MCF 10A (cell line): ENCODE measurements around the gene ADGRD1. TPM values are rescaled to one million over a fixed set of nuclear protein-coding genes. Genes with fewer than 3 reads are reported as not detected.
"Not testable (repeated sequence)": the region's sequence is repeated elsewhere in the genome, so short reads cannot be mapped to it uniquely, and the experiment has no call there.

Experiments used
- BruUV-seq: library from RNA; stranded (reverse); fragments of 400-500 nt; replicated peaks from 2 replicates; lab custom pipeline; 2021; lab: Mats Ljungman, UMichigan
- CTCF ChIA-PET: fragments of 300-600 bp; sonication (Branson Sonifier 250); formaldehyde crosslinking; extraction: SDS; loops from one replicate; lab custom pipeline; 2021; ENCODE audit warnings: antibody characterized with exemption, inconsistent platforms; lab: Yijun Ruan, JAX
- POLR2A ChIA-PET: fragments of 300-600, 350-650 bp; sonication (Branson Sonifier 250); formaldehyde crosslinking; extraction: SDS; loops from one replicate; lab custom pipeline; 2020; ENCODE audit warnings: antibody characterized with exemption, inconsistent platforms; lab: Yijun Ruan, JAX
- DNase-seq: peaks from one replicate; pipeline ENCODE4 v3.0.0-alpha.2; 2018; ENCODE audit not compliant: unreplicated experiment
- H3K27ac Mint-ChIP-seq: one replicate; pipeline ENCODE4 v1.8.0; 2022; ENCODE audit warnings: mild to moderate bottlenecking, low read depth, mixed read lengths; ENCODE audit not compliant: unreplicated experiment
- H3K27me3 Mint-ChIP-seq: one replicate; pipeline ENCODE4 v1.8.0; 2022; ENCODE audit warnings: mixed read lengths; ENCODE audit not compliant: insufficient read depth, unreplicated experiment
- H3K36me3 Mint-ChIP-seq: one replicate; pipeline ENCODE4 v1.8.0; 2022; ENCODE audit warnings: mild to moderate bottlenecking, moderate library complexity, mixed read lengths; ENCODE audit not compliant: insufficient read depth, unreplicated experiment
- H3K4me1 Mint-ChIP-seq: one replicate; pipeline ENCODE4 v1.8.0; 2022; ENCODE audit warnings: mixed read lengths; ENCODE audit not compliant: insufficient read depth, unreplicated experiment
- H3K4me3 Mint-ChIP-seq: one replicate; pipeline ENCODE4 v1.8.0; 2022; ENCODE audit warnings: mild to moderate bottlenecking, moderate library complexity, mixed read lengths; ENCODE audit not compliant: unreplicated experiment
- H3K9me3 Mint-ChIP-seq: one replicate; pipeline ENCODE4 v1.8.0; 2022; ENCODE audit warnings: mixed read lengths; ENCODE audit not compliant: unreplicated experiment
- intact Hi-C: fragments of 100-400 bp; cut with micrococcal nuclease; formaldehyde crosslinking; loops from 2 replicates; pipeline ENCODE4 v1.14.1; 2022
- total RNA-seq: library from RNA; stranded (reverse); gene quantifications from 2 replicates; pipeline ENCODE4 v1.2.3, GENCODE V29; 2022
- TF ChIP-seq, protein P1 (sequence below): fragments of 200-600 bp; IDR thresholded peaks from one replicate; pipeline ENCODE4 v1.8.0; 2022; ENCODE audit warnings: antibody characterized with exemption, mild to moderate bottlenecking; ENCODE audit not compliant: unreplicated experiment

ADGRD1 gene
- total RNA-seq, 1 experiment from 2014 or later: 0.68 TPM

DNA sequence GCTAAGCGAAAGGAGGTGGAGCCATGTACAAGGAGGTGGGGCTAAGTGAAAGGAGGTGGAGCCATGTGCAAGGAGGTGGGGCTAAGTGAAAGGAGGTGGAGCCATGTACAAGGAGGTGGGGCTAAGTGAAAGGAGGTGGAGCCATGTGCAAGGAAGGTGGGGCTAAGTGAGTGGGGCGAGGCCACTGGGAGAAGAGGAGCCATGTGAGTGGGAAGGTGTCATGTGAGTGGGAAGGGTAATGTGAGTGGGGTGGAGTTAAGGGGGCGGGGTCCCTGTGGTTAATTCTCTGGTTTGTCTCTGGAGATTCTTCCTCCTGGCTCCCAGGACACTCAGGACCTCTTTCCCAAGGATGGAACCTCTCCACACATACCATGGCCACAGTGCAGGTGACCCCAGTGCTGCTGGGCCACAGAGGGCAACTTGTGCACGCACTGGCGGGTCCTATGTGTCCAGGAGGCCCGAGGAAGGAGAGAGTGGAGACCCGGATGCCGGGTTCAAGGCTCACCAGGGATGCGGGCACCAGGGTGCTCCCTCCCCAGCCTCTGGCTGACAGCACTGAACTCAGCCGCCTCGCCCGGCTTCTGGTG, 117.6 kb downstream of the ADGRD1 start:
- POLR2A ChIA-PET, DNase-seq, CTCF ChIA-PET, H3K4me1 Mint-ChIP-seq, intact Hi-C loops, H3K9me3 Mint-ChIP-seq, H3K27me3 Mint-ChIP-seq, H3K27ac Mint-ChIP-seq, H3K36me3 Mint-ChIP-seq, H3K4me3 Mint-ChIP-seq, BruUV-seq: not testable (repeated sequence)

DNA sequence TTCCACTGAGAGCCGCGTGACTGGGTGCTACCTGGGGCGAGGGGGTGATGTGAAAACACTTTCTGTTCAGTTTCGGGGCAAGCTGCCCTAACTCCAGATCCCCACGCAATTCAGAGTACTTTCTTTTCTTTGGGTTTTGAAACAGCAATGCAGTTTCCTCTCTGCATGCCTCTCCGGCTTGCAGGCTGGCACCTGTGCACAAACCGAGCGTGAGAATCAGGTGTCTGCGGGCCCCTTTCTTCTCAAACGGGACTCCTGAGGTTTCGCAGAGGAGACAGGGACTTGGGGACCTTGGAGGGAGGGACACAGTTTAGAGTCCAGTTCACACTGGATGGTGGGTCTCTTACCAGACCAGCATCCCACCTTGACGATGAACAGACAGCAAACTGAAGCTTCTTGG, 118.2 kb downstream of the ADGRD1 start:
- H3K36me3 Mint-ChIP-seq, H3K27ac Mint-ChIP-seq, H3K4me1 Mint-ChIP-seq, H3K27me3 Mint-ChIP-seq, intact Hi-C loops, POLR2A ChIA-PET, H3K4me3 Mint-ChIP-seq, BruUV-seq, DNase-seq, H3K9me3 Mint-ChIP-seq: not testable (repeated sequence)
- CTCF ChIA-PET: interaction anchor here (0.5 kb wide), 1 partner anchor 142 kb away, joined by 8 read pairs; no protein-coding TSS in a partner anchor

DNA sequence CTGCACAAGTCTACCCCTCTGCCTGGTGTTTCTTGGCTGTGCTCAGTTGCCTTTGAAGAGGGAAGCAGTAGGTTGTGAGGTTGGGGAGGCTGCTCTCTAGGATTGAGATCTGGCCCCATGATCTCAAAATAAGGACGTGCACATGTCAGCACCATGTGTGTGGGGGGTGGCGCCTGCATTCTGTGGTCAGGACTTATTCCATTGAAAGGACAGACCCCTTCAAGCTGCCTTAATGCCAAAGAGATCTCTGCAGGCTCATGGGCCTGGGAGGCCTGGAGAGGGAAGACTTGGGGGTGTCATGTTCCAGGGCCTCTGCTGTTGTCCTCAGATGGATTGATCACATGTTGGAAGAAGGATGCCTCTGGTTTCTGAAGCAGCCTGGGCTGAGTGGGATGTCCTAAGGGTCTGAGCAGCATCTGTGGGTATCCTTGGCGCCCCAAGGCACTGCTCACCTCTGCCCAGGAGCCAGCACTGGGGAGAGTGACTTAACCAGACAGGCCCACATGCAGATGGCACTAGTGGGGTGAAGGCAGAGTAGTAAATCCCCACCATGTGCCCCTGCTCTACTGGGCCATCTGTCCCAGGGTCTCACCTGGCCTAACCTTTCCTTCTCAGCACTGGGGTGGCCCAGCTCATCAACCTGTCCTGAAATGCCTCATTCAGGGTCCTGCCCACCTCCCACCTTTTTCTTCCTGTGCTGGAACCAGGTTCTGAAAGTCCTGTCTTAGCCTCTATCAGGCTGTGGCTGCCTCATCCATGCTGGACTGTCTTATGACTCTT, 118.9 kb downstream of the ADGRD1 start:
- POLR2A ChIA-PET: no interaction called here
- no peak overlapping the region for H3K27ac Mint-ChIP-seq
- TF ChIP-seq, protein P1, sequence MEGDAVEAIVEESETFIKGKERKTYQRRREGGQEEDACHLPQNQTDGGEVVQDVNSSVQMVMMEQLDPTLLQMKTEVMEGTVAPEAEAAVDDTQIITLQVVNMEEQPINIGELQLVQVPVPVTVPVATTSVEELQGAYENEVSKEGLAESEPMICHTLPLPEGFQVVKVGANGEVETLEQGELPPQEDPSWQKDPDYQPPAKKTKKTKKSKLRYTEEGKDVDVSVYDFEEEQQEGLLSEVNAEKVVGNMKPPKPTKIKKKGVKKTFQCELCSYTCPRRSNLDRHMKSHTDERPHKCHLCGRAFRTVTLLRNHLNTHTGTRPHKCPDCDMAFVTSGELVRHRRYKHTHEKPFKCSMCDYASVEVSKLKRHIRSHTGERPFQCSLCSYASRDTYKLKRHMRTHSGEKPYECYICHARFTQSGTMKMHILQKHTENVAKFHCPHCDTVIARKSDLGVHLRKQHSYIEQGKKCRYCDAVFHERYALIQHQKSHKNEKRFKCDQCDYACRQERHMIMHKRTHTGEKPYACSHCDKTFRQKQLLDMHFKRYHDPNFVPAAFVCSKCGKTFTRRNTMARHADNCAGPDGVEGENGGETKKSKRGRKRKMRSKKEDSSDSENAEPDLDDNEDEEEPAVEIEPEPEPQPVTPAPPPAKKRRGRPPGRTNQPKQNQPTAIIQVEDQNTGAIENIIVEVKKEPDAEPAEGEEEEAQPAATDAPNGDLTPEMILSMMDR: no peak
- intact Hi-C loops: no loop called here
- peaks cover 7% of the 10 kb centered on the region for H3K9me3 Mint-ChIP-seq
- no peak for DNase-seq
- H3K36me3 Mint-ChIP-seq: no peaks in the 10 kb centered on the region
- no peak overlapping the region for H3K4me3 Mint-ChIP-seq
- no peaks in the 10 kb centered on the region for H3K4me1 Mint-ChIP-seq
- no TSS peak for BruUV-seq
- CTCF ChIA-PET: interaction anchor here (0.5 to 0.7 kb wide), 2 partner anchors 15 to 142 kb away, joined by 3 to 8 read pairs; no protein-coding TSS in a partner anchor
- peaks cover 1% of the 10 kb centered on the region for H3K27me3 Mint-ChIP-seq

DNA sequence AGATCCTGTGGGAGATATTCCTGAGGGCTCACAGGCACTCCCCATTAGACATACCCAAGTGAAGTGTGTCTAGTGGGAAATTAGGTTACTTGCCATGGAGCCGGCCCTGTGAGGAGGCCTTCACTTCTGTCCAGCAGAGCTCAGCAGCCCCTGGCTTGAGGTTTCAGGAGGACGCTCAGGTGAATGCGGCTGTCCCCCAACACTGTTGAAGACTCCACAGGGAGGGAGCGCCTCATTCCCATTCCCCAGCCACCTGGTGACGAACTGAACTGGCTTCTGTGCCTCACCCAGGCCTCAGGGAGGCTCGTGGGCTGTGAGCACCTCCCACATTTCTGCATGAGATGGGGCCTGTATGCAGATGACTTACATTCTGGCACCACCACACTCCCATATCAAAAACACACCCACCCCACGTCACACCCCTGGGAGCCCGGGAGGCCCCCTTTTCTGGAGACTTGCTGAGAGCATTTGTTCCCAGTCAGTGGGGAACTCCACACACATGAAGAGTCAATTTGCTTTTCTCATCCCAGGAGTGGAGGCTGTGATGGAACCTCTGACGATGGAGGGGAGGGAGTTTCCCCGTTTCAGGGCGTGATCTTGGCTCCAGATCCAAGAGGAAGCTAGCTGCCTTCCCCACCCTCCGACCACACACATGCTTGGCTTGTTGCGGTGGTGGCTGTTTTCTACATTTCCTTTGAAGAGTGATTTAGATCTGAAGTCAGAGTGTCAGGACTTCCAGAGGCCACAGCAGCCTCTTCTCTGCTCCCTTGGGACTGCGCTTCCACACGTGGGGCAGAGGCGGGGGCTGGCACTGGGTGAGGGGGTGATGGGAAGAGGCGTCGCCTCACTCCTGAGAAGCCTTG, 120.7 kb downstream of the ADGRD1 start:
- TF ChIP-seq, protein P1: no peak
- no peak overlapping the region for H3K4me3 Mint-ChIP-seq
- H3K4me1 Mint-ChIP-seq: no peaks in the 10 kb centered on the region
- no peaks in the 10 kb centered on the region for H3K36me3 Mint-ChIP-seq
- peaks cover 19% of the 10 kb centered on the region for H3K27me3 Mint-ChIP-seq
- DNase-seq: no peak
- no peak overlapping the region for H3K27ac Mint-ChIP-seq
- intact Hi-C loops: no loop called here
- peaks cover 7% of the 10 kb centered on the region for H3K9me3 Mint-ChIP-seq
- POLR2A ChIA-PET: interaction anchor here (0.6 kb wide), 1 partner anchor 24 kb away, joined by 3 read pairs; no protein-coding TSS in a partner anchor
- CTCF ChIA-PET: no interaction called here
- no TSS peak for BruUV-seq
